ENCODE data around the gene HSF2.
"Not testable (repeated sequence)": the region's sequence is repeated elsewhere in the genome, so short reads cannot be mapped to it uniquely, and the experiment has no call there.

The HSF2 gene

GRCh38 chr6:122400462-122401089 lies 1.1 kb downstream of the HSF2 start:
- no peak for DNase-seq

DNA sequence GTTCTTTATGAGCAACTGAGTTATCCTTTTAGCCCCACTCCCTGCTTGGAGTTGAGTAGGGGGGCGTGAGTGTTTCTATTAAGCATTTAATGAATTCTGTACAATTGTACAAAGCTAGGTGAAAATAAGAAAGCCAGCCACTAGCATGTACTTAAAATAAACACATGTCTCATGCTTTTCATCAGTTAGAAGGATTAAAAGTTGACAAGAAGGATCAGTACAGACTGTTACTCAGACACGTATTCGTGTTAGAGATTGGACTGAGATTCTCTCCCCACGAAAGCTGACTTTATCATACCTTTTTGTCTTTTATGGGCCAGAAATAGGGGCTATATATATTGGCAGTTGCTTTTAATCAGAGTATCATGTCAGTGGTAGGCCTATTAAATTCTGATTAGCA lies 1.7 kb downstream of the HSF2 start:
- no peak for DNase-seq

DNA sequence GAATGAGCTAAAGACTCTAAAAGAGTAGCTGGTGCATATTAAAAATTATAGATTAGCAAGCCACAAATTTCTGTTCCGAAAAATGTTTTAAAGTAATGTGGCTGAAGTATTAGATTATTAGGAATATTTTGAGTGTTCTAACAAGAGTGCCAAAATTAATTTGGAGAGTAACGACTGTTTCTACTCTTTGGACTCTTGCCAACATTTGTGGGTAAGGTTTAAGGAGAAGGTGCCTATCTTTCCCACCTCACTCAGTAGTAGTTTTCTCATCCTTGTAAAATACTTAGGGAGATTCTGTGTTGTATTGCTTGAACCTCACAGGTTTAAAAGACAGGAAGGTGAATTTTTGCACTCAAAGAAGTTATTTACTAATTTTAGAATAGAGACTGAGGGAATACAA lies 5.0 kb downstream of the HSF2 start:
- no peak for DNase-seq

DNA sequence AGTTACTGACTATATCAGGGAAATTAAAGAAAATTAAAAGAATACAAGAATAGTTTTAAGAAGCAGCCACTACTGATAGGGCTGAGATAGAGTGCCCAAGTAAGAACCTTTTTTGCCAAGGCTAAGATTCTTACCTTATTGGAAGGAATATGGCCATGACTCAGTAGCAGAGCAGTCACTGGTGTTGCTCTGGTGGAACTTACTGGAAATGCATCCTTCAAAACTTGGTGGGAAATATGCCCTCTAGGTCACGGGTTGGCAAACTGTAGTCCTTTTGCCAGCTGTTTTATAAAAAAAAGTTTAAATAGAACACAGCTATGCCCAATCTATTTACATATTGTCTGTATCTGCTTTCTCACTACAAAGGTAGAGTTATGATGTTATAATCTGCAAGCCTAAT lies 6.0 kb downstream of the HSF2 start:
- no peak for DNase-seq

DNA sequence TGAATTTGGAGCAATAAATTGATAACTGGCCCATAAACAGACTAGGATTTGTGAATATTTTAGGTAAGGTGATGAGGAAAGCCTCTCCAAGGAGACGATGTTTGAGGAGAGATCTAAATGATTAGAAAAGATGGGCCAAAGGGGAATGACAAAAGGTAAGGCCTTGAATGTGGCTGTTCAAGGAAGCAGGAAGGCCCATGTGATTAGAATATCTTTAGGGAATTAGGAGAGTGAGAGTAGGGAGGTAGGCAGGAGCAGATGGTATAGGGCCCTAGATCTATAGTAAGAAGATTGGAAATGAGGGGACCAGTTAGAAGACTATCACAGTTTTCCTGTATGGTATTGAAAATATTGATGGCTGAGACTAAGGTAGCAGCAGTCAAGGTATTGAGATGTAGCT lies 6.7 kb downstream of the HSF2 start:
- no peak for DNase-seq

DNA sequence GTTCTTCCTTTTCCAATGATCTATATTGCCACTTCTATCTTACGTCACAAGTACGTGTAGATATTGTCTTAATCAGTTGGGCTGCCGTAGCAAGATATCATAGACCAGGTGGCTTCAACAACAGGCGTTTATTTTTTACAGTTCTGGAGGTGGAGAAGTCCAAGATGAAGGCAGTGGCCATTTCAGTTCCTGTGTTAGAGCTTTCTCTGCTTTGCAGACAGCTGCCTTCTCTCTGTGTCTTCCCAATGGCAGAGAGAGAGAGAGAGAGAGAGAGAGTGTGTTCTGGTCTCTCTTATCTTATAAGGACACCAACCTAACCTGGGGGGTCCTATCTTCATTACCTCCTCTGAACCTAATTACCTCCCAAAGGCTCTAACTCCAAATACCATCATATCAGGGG lies 8.3 kb downstream of the HSF2 start:
- no peak for DNase-seq

DNA sequence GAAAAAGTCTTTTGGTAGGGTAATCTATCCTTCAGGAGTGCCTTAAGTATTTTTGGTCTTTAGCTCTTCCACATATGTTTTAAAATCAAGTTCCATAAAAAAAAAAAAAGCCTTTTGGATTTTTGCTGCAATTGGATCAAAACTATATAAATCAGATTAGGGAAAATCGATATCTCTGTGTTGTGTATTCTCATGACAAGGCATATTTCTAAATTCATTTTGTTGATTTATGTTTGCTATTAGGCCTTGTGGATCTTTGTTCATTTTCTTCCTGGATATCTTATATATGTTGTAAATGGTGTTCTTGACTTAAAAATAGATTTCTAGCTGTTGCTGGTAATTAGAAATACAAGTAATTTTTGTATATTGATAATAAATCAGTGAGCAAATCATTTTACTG lies 8.8 kb downstream of the HSF2 start:
- DNase-seq = no peak

DNA sequence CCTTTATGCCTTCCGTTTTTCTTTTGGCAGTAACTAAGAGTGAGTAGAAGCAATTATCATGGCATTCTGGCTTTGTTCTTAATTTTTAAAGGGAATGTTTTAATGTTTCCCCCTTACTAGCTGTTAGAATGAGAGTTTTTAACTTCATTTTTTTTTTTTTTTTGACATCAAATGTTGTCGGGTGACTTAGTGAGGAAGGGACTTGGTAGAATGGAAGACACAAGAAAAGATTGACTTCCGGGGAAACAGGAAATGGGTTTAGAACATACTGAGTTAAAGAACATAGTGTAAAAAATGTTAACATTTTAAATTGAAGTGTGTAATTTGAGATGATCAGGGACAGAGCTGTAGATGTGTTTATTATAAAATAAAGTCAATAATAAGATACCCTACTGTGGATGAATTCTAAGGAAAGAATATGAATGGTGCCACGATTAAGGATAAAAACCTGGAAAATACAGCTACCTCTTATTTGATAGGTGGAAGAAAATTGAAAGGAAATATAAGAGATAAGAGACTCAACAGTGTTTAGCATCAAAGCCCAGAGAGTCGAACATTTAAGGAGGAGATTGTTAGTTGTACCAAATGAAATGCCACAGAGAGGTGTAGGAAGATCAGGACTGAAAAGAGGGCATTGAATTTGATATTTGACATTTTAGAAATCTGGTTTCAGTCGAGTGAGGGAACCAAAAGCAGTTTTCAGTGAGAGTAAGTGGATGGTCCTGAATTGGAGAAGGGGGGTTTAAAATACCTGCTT lies 9.4 kb downstream of the HSF2 start:
- DNase-seq = no peak

DNA sequence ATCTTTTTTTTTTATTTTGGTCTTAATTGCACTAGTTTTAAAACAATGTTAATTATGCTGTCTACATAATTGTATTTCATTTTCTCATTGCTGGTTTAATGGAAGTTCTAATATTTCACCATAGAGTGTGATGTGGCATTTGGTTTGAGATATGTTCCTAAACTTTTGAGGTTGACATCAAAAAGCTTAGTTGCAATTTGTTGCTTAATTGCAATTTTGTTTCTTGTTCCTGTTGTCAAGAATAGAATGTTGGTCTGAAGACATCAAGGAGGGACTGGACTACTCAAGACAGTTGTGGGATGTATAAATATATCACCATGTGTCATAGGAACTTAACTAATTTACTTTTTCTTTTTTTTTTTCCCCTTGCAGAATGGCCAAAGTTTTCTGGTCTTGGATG lies 12.5 kb downstream of the HSF2 start:
- DNase-seq = no peak

DNA sequence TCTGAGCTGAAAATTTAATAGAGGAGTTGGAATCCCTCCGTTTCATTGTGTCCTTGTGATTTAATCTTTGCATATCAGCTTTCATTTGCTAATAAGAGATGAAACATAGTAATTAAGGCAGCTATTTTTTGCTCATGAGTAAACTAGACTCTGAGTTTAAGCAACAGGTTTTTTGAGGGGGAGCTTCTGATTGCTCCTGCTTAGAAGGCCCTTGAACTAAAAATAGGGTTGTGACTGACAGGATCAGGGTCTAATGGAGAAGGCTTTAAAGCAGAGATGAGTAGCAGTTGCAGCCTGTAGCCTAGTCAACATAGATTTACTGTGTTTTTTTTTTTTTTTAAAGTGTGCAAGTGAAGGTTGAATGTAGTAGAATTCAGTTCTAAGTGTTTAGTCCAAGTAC lies 17.4 kb downstream of the HSF2 start:
- DNase-seq = no peak

GRCh38 chr6:122422003-122422402 lies 22.6 kb downstream of the HSF2 start:
- no peak for DNase-seq

GRCh38 chr6:122422614-122423267 lies 23.3 kb downstream of the HSF2 start:
- no peak for DNase-seq

GRCh38 chr6:122423734-122424133 lies 24.3 kb downstream of the HSF2 start:
- DNase-seq = no peak

DNA sequence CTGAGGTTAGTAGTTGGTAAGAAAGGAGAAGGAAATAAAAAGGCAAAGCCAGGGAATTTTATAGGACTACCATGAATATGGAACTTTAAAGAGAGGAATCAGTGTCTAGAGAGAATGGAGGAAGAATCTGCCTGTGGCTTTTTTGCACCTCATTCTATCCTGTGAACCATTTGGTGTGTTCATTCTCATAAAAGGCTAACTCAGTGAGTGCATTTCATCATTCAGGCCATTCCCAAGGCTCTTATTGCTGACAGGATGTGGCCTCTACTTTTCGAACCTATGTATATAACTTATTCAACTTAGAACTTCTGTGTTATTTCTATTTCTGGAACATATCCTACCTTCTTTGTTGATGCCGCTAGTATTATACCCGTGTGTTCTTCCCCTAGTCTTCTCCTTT lies 27.1 kb downstream of the HSF2 start:
- DNase-seq = no peak

GRCh38 chr6:122428781-122429180 lies 29.3 kb downstream of the HSF2 start:
- DNase-seq = no peak

- DNase-seq = no peak
Measured at GRCh38 chr6:122429323-122429722, 29.9 kb downstream of the HSF2 start.

GRCh38 chr6:122431780-122432179 lies 32.3 kb downstream of the HSF2 start:
- no peak for DNase-seq

GRCh38 chr6:122432816-122433215 lies 33.4 kb downstream of the HSF2 start:
- no peak for DNase-seq

- DNase-seq = no peak
Measured at GRCh38 chr6:122438975-122439374, 39.5 kb downstream of the HSF2 start.

DNA sequence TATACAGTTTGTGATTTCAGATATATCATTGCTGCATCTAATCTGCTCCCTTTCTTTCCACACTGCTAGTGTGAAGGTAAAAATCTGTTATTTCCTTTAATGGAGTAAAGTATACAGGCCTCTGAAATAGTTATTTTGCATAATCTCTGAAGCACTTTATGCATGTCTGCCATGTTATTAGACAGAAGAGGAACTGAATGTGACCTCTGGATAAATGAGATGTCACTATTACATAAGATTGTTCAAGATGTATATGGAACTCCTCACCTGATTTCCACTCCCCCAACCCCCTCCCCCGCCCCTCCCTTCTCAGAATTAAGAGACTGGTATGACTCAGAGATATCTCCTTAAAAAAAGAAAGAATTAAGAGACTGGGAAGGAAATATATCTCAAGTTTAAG lies 45.8 kb downstream of the HSF2 start:
- DNase-seq = no peak

DNA sequence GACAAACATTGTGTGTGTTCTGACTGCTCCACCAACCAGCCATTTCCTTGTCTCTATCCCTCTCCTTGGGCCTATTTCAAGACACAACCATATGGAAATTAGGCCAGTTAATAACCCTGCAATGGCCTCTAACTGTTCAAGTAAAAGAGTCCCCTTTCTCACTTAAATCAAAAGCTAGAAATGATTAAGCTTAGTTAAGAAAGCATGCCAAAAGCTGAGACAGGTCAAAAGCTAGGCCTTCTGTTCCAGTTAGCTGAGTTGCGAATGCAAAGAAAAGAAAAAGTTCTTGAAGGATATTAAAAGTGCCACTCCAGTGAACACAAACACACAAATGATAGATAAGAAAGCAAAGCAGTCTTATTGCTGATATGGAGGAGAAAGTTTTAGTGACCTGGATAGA lies 49.6 kb downstream of the HSF2 start:
- no peak for DNase-seq

DNA sequence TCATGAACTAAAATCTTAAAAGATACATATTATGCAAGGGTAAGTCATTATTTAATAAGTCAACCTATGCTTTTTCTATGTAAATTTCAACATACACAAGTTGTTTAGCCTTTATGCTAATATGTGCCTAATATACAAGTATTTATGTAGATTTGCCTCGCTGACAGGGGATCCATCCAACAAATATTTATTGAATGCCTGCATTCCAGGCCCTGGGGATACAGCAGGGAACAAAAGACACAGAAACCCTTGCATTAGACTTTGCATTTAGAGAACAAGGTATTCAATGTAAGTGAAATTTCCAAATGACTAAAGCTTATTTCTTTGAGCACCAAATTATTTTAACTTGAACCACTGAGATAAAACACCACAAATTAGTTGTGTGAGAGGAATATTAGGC lies 53.1 kb downstream of the HSF2 start:
- no peak for DNase-seq

DNA sequence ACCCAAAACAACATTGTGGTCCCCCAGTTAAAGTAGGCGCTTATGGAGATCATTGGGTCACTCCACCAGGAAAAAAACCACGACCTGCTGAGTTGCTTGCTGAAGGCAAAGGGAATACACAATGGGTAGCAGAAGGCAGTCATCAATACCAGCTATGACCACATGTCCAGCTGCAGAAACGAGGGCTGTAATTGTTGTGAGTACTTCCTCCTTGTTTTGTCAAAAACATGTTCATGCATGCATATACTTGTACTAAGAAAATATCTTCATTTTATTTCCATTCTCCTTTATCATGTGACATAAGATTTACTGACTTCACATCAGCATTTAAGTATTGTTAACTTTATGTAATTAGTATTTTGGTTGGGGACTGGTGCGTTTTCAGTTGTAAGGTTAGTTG lies 55.2 kb downstream of the HSF2 start:
- no peak for DNase-seq

DNA sequence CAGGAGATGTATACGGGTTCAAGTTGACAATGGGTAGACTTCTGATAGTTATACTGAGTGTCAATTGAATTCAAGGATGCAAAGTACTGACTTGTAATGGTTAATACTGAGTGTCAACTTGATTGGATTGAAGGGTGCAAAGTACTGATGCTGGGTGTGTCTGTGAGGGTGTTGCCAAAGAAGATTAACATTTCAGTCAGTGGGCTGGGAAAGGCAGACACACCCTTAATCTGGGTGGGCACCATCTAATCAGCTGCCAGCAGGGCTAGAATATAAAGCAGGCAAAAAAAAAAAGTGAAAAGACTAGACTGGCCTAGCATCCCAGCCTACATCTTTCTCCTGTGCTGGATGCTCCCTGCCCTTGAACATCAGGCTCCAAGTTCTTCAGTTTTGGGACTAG lies 55.7 kb downstream of the HSF2 start:
- DNase-seq = not testable (repeated sequence)

- no peak for DNase-seq
Measured at GRCh38 chr6:122458087-122458486, 58.6 kb downstream of the HSF2 start.

All from DMS79 treated with DMSO at 0.1 percent for 48 hours (cell line).